Activated naive CD4-positive, alpha-beta T cell treated with anti-CD3 and anti-CD28 coated beads, Interleukin-2, amount 10 ng/mL, durations not matched to agents 7 days and 5 days (primary cell): ENCODE results near the gene FCHSD2.
"Not testable (repeated sequence)": the region's sequence is repeated elsewhere in the genome, so short reads cannot be mapped to it uniquely, and the experiment has no call there.

Source experiments
- CTCF ChIA-PET: fragments of 350-600 bp; sonication (Branson Sonifier 250); formaldehyde crosslinking; loops from one replicate; lab custom pipeline; 2021; ENCODE audit warnings: antibody characterized with exemption; lab: Charles Lee
- DNase-seq: peaks from one replicate; pipeline ENCODE4 v3.0.0-alpha.2; 2020
- H3K27ac Mint-ChIP-seq: one replicate; pipeline ENCODE4 v1.8.0; 2021; ENCODE audit warnings: mild to moderate bottlenecking, moderate library complexity, mixed read lengths
- H3K27me3 Mint-ChIP-seq: one replicate; pipeline ENCODE4 v1.8.0; 2021; ENCODE audit warnings: mild to moderate bottlenecking, mixed read lengths
- H3K36me3 Mint-ChIP-seq: one replicate; pipeline ENCODE4 v1.8.0; 2021; ENCODE audit warnings: mixed read lengths
- H3K4me1 Mint-ChIP-seq: one replicate; pipeline ENCODE4 v1.8.0; 2021; ENCODE audit warnings: mixed read lengths
- H3K4me3 Mint-ChIP-seq: one replicate; pipeline ENCODE4 v1.8.0; 2021; ENCODE audit warnings: mild to moderate bottlenecking, moderate library complexity, mixed read lengths
- H3K9me3 Mint-ChIP-seq: one replicate; pipeline ENCODE4 v1.8.0; 2021; ENCODE audit warnings: mixed read lengths

The FCHSD2 gene

DNA sequence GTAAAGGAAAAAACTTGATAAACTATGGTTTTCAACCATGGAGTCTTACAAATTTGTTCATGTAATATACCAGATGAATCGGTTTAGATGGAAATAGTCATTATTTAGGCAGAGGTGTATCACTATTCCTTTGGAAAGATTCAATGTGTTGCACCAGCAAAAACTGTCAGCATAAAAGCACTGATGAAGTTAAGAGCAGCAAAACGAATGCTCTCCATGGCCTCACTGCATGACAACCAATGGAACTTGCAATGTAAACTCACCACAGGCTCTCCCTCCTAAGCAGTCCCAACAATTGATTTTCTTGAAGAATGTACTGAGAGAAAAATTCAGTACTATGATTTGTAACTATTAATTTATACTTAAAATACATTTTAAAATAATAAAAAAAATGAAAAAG lies 139.9 kb downstream of the FCHSD2 start:
- Mint-ChIP-seq H3K36me3 (peaks cover 18% of the 10 kb centered on the region), H3K4me1 (no peaks in the 10 kb centered on the region), H3K27me3 (no peaks in the 10 kb centered on the region), H3K9me3 (no peaks in the 10 kb centered on the region), H3K4me3 (no peak overlapping the region), H3K27ac (no peak overlapping the region)
- CTCF ChIA-PET = no interaction called here
- DNase-seq = no peak

DNA sequence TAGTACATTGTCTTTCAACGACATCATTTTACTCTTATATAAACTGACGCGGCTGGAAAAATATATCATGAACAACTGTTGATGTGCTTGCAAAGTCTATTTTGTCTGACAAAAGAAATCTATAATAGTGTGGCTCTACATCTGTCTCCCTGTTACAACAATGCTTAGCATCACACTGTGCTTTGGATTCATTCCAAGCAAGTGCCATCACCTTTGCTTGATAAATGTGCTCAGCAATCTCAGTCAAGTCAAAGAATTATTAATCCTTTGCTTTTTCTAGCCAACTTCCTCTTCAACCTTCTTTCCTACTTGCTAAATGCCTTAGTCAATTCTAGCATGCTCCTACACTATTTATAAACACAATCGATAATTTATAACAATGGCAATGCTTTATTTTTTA lies 140.5 kb downstream of the FCHSD2 start:
- Mint-ChIP-seq H3K27ac (no peak overlapping the region), H3K4me1 (no peaks in the 10 kb centered on the region), H3K4me3 (no peak overlapping the region), H3K9me3 (no peaks in the 10 kb centered on the region), H3K27me3 (no peaks in the 10 kb centered on the region), H3K36me3 (peaks cover 18% of the 10 kb centered on the region)
- CTCF ChIA-PET = no interaction called here
- DNase-seq = no peak

DNA sequence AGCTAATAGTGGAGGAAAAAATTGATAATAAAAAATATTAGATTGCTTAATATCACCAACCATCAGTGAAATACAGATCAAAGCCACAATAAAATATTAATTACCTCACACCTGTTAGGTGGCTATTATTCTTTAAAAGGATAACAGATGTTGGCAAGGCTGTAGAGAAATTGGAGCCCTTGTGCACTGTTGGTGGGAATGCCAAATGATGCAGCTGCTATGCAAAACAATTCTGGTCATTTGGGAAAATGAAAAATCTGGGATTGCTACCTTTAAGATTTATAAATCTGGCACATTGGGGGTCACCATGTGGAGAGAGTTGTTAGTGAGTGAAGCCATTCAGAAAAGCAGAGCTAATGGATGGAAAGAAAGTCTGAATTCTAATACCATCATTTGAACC lies 143.4 kb downstream of the FCHSD2 start:
- CTCF ChIA-PET = no interaction called here
- H3K4me3 Mint-ChIP-seq = no peak overlapping the region

DNA sequence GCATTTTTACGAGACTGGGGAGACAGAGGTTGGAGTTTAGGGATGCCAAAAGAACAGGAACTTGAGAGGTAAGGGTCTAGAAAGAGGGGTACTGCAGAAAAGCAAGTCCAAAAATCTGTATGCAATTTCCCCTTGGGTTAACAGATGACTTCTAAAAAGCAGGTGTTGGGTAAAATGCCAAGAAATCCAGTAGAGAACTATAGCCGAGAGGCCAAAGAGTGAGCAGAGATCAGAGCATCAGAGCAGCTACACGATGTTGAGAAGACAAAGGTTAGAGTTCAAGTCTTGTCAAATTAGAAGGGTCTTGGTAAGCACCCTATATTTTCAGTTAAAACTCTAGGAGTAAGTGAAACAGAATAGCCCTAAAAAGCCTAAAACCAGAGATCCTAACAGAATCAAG lies 145.2 kb downstream of the FCHSD2 start:
- Mint-ChIP-seq H3K4me1 (no peaks in the 10 kb centered on the region), H3K36me3 (peaks cover 7% of the 10 kb centered on the region), H3K4me3 (no peak overlapping the region), H3K27ac (no peak overlapping the region), H3K9me3 (no peaks in the 10 kb centered on the region), H3K27me3 (no peaks in the 10 kb centered on the region)
- DNase-seq = no peak
- CTCF ChIA-PET = no interaction called here

More for the DNA sequence above, 143.4 kb downstream of the FCHSD2 start:
- H3K36me3 Mint-ChIP-seq = peaks cover 6% of the 10 kb centered on the region
- H3K27me3 Mint-ChIP-seq = no peaks in the 10 kb centered on the region
- no peaks in the 10 kb centered on the region for H3K4me1 Mint-ChIP-seq
- H3K27ac Mint-ChIP-seq = no peak overlapping the region
- no peak for DNase-seq
- no peaks in the 10 kb centered on the region for H3K9me3 Mint-ChIP-seq

DNA sequence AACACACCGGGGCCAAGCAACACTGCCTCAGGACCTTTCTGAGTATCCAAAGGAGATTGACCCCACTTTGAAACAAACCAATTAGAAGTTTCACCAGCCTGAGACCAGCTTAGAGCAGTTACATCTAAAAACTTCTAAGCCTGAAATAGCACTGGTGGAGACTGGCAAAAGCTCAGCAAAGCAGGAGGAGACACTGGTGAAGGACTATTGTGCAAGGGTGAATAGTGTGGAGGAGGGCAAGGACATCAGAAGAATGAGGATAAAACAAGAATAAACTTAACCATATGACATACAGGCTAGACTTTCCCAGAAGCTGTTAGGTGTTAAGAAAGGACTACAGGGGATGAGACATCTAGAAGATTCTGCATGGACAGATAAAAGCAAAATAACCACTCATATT lies 152.4 kb downstream of the FCHSD2 start:
- no peak overlapping the region for H3K27ac Mint-ChIP-seq
- CTCF ChIA-PET = interaction anchor here (1.3 kb wide), 1 partner anchor 9 kb away, joined by 3 read pairs; no protein-coding TSS in a partner anchor
- DNase-seq = no peak
- H3K9me3 Mint-ChIP-seq = no peaks in the 10 kb centered on the region
- H3K36me3 Mint-ChIP-seq = peaks cover 26% of the 10 kb centered on the region
- no peaks in the 10 kb centered on the region for H3K4me1 Mint-ChIP-seq
- no peak overlapping the region for H3K4me3 Mint-ChIP-seq
- H3K27me3 Mint-ChIP-seq = no peaks in the 10 kb centered on the region

DNA sequence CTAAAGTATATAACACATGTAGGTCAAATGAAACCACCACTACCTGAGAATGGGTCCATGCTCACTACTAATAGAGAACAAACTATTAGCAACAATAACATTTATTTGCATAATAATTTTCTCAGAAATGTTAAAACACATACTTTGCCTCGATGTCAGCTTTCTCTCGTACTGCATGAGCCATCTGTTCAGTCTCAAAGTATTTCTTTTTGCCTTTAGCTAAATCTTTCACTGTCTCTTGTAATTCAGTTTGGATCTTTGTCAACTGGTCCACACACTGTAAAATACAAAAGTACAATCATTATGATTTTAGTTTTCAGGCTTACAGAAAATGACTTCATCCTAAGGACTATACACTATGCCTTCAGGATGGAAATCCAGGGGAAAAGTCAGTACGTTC lies 153.3 kb downstream of the FCHSD2 start:
- Mint-ChIP-seq H3K27me3 (no peaks in the 10 kb centered on the region), H3K4me1 (no peaks in the 10 kb centered on the region), H3K9me3 (no peaks in the 10 kb centered on the region), H3K4me3 (no peak overlapping the region), H3K27ac (no peak overlapping the region), H3K36me3 (peaks cover 28% of the 10 kb centered on the region)
- no peak for DNase-seq
- CTCF ChIA-PET = no interaction called here

DNA sequence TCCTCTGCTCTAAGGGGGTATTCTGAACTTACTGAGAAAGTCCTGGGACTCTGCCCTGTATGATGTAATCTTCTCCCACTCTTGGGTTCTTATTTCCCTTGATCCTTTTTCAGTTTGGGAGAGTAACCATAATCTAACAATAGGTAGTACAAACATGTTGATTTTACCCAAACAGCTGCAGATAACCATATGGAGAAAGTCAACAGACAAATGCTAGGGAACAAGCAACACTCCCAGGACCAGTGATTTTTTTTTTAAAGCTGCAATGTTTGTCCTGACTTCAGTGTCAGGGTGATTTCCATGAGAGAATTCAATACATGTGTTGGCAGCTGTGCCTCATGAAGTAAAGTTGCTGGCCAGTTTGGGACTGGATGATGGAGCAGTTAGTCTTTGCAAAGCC lies 156.5 kb downstream of the FCHSD2 start:
- H3K9me3 Mint-ChIP-seq = no peaks in the 10 kb centered on the region
- CTCF ChIA-PET = no interaction called here
- H3K4me3 Mint-ChIP-seq = no peak overlapping the region
- no peak overlapping the region for H3K27ac Mint-ChIP-seq
- DNase-seq = no peak
- no peaks in the 10 kb centered on the region for H3K4me1 Mint-ChIP-seq
- no peaks in the 10 kb centered on the region for H3K27me3 Mint-ChIP-seq
- peaks cover 23% of the 10 kb centered on the region for H3K36me3 Mint-ChIP-seq

DNA sequence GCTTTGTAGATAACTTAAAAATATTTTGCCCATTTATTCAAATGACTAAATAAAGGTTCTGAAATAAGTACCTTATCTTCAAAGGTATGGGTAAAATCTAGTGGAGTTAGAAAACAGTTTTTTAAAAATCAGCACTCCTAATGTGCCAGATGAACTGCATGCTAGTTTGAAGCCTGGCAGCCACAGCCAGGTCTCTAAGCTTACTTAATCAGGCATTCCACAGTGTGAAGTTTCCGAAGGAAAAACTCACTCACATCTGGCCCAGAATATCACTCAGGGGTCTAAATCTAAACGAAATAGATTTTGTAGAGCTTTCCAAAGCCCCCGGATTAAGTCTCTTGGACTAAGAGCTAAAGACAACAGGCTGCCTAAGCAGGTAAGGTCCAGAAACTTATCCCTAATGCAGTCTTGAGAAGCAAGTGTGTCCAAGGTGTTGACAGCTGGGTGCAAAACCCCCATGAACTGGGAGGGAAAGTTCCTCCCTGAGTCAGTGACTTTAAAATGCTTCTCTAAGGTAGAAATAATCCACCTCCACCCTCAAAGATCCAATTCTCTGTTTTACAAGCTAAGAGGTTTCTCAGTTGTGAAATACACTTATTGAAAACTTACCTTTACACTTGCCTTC lies 157.6 kb downstream of the FCHSD2 start:
- no peaks in the 10 kb centered on the region for H3K27me3 Mint-ChIP-seq
- DNase-seq = no peak
- no peak overlapping the region for H3K4me3 Mint-ChIP-seq
- CTCF ChIA-PET = no interaction called here
- peaks cover 26% of the 10 kb centered on the region for H3K36me3 Mint-ChIP-seq
- no peak overlapping the region for H3K27ac Mint-ChIP-seq
- H3K9me3 Mint-ChIP-seq = no peaks in the 10 kb centered on the region
- no peaks in the 10 kb centered on the region for H3K4me1 Mint-ChIP-seq

DNA sequence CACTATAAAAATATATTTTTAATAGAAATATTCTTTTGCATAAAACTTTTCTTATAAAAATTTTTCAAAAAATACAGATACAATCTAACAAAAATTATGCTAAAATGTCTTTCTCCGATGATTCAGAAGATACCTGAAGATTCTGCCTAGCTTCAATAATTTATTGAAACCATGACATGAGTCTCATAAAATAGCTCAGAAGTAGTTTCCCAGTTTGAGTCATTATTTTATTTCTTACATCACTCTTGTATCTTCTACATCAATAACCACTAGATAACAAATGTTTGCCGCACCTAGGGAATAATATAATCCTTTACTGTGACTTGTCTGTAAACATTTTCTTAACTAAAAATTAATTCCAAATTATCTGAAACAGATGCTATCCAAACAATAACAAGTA lies 158.6 kb downstream of the FCHSD2 start:
- H3K27me3 Mint-ChIP-seq = no peaks in the 10 kb centered on the region
- no peak for DNase-seq
- H3K9me3 Mint-ChIP-seq = no peaks in the 10 kb centered on the region
- H3K4me1 Mint-ChIP-seq = no peaks in the 10 kb centered on the region
- CTCF ChIA-PET = no interaction called here
- H3K27ac Mint-ChIP-seq = no peak overlapping the region
- no peak overlapping the region for H3K4me3 Mint-ChIP-seq
- H3K36me3 Mint-ChIP-seq = peaks cover 28% of the 10 kb centered on the region

DNA sequence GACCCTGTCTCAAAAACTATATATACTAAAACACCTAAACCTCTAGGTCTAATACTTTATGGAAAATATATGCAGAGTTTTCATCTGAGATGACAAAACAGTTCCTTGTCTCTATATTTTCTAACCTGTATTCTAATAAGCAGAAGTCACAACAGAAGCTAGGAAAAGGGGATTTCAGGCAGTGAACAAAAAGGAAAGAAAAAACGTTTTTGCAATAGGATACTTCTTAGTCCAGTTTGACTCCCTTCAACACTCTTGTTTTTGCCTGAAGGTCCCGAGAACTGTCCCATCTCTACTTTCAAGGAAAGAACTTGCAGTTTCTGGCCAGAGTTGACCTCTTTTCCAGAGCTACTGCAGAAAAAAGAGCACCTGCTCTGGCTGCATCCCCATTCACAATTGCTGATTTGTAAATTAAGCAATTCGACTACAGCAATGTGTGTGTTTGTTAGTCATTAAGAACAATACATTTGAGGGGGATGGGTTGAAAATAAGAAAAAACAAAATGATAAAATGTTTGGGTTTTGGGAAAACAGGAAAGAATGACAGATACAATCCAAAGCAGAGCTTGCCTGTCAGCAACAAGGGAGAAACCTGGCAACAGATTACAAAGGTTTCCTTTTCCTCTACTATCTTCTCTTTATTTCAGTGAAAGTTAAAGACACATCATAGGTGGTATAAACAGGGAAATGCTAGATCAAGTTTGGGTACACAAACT lies 160.0 kb downstream of the FCHSD2 start:
- Mint-ChIP-seq H3K27me3 (no peaks in the 10 kb centered on the region), H3K4me1 (no peaks in the 10 kb centered on the region), H3K9me3 (peaks cover 7% of the 10 kb centered on the region), H3K36me3 (peaks cover 29% of the 10 kb centered on the region), H3K27ac (no peak overlapping the region), H3K4me3 (no peak overlapping the region)
- CTCF ChIA-PET = interaction anchor here (1.0 to 1.3 kb wide), 2 partner anchors 8 to 196 kb away, joined by 3 read pairs; no protein-coding TSS in a partner anchor
- DNase-seq = no peak

DNA sequence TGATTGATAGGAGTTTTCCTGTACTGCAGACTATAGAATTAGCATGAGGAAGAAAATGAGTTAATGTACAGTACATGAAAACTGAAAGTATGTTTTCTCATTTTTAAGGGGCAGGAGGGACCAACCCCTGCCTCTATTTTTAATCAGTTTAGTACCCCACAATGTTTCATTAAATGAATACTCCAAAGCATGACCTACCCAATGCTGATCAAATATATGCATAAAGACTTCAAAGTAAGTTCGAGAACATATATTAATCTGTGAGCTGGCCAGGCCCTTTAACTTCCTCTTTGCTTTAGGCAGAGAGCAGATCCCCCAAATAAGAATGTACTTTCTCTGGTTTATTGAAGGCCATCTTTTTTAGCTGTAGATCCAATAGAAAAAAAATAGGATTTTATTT lies 161.0 kb downstream of the FCHSD2 start:
- Mint-ChIP-seq H3K4me1 (no peaks in the 10 kb centered on the region), H3K9me3 (peaks cover 12% of the 10 kb centered on the region), H3K27me3 (no peaks in the 10 kb centered on the region), H3K4me3 (no peak overlapping the region), H3K27ac (no peak overlapping the region), H3K36me3 (peaks cover 36% of the 10 kb centered on the region)
- CTCF ChIA-PET = interaction anchor here (0.6 to 1.3 kb wide), 4 partner anchors 9 to 103 kb away, joined by 3 to 4 read pairs (median 3); no protein-coding TSS in a partner anchor
- DNase-seq = no peak

DNA sequence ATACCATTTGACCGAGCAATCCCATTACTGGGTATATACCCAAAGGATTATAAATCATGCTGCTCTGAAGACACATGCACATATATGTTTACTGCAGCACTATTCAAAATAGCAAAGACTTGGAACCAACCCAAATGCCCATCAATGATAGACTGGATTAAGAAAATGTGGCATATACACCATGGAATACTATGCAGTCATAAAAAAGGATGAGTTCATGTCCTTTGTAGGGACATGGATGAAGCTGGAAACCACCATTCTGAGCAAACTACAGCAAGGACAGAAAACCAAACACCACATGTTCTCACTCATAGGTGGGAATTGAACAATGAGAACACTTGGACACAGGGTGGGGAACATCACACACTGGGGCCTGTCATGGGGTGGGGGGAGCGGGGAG lies 164.3 kb downstream of the FCHSD2 start:
- not testable (repeated sequence) for H3K27ac Mint-ChIP-seq
- H3K36me3 Mint-ChIP-seq = peaks cover 49% of the 10 kb centered on the region

DNA sequence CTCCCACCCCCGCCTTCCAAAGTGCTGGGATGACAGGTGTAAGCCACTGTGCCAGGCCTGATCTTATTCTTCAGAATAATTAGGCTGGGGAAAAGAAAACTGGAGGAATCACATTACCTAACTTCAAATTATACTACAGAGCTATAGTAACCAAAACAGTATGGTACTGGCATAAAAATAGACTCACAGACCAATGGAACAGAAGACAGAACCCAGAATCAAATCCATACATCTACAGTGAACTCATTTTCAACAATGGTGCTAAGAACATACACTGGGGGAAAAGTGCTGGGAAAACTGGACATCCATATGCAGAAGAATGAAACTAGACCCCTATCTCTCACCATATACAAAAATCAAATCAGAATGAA lies 165.6 kb downstream of the FCHSD2 start:
- CTCF ChIA-PET, H3K27ac Mint-ChIP-seq, H3K27me3 Mint-ChIP-seq, H3K4me1 Mint-ChIP-seq, DNase-seq, H3K4me3 Mint-ChIP-seq: not testable (repeated sequence)
- peaks cover 12% of the 10 kb centered on the region for H3K9me3 Mint-ChIP-seq
- H3K36me3 Mint-ChIP-seq = peaks cover 52% of the 10 kb centered on the region

More for the DNA sequence above, 164.3 kb downstream of the FCHSD2 start:
- peaks cover 12% of the 10 kb centered on the region for H3K9me3 Mint-ChIP-seq
- H3K27me3 Mint-ChIP-seq, CTCF ChIA-PET, H3K4me1 Mint-ChIP-seq, DNase-seq, H3K4me3 Mint-ChIP-seq: not testable (repeated sequence)

DNA sequence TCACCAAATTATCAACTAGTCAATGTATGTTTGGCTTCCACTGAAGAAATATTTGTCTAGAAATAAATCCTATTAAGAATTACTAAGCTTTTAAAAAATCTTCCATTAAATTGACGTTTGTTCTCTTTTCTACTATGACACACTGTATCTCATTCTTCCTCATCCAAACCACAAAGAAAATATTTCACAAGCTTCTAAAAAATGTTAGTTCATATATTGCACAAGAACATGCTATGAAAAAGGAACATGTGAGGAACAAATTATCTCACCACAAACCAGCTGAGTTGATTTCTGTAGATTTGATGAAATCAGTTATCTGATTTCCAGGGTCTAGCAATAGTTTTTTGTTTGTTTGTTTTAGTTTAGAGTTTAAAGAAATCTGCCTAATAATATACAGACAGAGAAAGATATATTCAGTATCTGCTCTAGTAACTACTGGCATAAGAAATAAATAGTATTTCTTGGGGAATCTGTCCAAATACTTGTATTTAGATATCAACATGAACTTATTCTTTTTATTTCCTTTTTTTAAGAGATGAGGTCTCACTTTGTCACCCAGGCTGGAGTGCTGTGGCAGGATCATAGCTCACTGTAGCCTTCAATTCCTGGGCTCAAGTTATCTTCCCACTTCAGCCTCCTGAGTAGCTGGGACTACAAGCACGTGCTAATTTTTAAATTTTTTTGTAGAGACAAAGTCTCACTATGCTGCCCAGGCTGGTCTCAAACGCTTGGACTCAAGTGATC lies 166.2 kb downstream of the FCHSD2 start:
- CTCF ChIA-PET = no interaction called here
- DNase-seq = no peak
- peaks cover 52% of the 10 kb centered on the region for H3K36me3 Mint-ChIP-seq

More for the DNA sequence above, 166.2 kb downstream of the FCHSD2 start:
- peaks cover under 1% of the 10 kb centered on the region for H3K4me1 Mint-ChIP-seq
- no peak overlapping the region for H3K27ac Mint-ChIP-seq
- H3K9me3 Mint-ChIP-seq = peaks cover 12% of the 10 kb centered on the region
- H3K27me3 Mint-ChIP-seq = no peaks in the 10 kb centered on the region
- H3K4me3 Mint-ChIP-seq = no peak overlapping the region
